Gastrocnemius medialis (tissue), 4 donors: Measurements from ENCODE around the gene CD52. TPM values are rescaled to one million over a fixed set of nuclear protein-coding genes. Genes with fewer than 3 reads are reported as not detected.

Source experiments
- ATAC-seq, 2 donors: fragments of 150-250 bp; one replicate each; pipeline ENCODE4 v1.9.1; 2016
- DNase-seq, 2 donors: peaks; one replicate each; pipeline ENCODE4 v3.0.0-alpha.2; 2019
- H3K27ac ChIP-seq, 4 donors: fragments of 200-600 bp; sonication (generic); 1 replicate in 1 of 4; 2 replicates in 3 of 4; pipeline ENCODE4 v1.5.1; 2016 to 2018; ENCODE audit warnings: mild to moderate bottlenecking in 2 of 4, moderate library complexity in 1 of 4
- H3K27me3 ChIP-seq, 3 donors: fragments of 200-600 bp; sonication (generic) in 2 of 3; 1 replicate in 1 of 3; 2 replicates in 2 of 3; pipeline versions ENCODE4 v1.5.1 to v1.6.0; 2016 to 2019; ENCODE audit warnings: mild to moderate bottlenecking in 1 of 3, moderate library complexity in 1 of 3
- H3K36me3 ChIP-seq, 2 donors: fragments of 200-600 bp; sonication (generic) in 1 of 2; one replicate each; pipeline ENCODE4 v1.5.1; 2017 to 2018
- H3K4me1 ChIP-seq, 2 donors: fragments of 200-600 bp; sonication (generic) in 1 of 2; one replicate each; pipeline ENCODE4 v1.5.1; 2016 to 2017; ENCODE audit warnings: mild to moderate bottlenecking in 2 of 2
- H3K4me3 ChIP-seq, 4 donors: fragments of 200-600 bp; sonication (generic) in 3 of 4; 1 replicate in 1 of 4; 2 replicates in 3 of 4; pipeline ENCODE4 v1.5.1; 2016 to 2019; ENCODE audit warnings: mild to moderate bottlenecking in 2 of 4
- H3K9me3 ChIP-seq, 3 donors: fragments of 200-600 bp; sonication (generic) in 2 of 3; 1 replicate in 1 of 3; 2 replicates in 2 of 3; pipeline ENCODE4 v1.5.1; 2016 to 2019
- POLR2A ChIP-seq, 2 donors: fragments of 450-650 bp; IDR thresholded peaks; one replicate each; pipeline ENCODE4 v1.6.1; 2017; ENCODE audit warnings: antibody characterized with exemption in 2 of 2, mild to moderate bottlenecking in 2 of 2, moderate library complexity in 2 of 2
- in situ Hi-C, 4 donors: fragments of 200-750 bp; cut with MboI; loops; one replicate each; pipeline versions ENCODE4 v1.15.0 to v1.8.0; 2017; ENCODE audit warnings: low sequenced_read_pairs in 4 of 4
- intact Hi-C: fragments of 100-400 bp; cut with DNase I; formaldehyde crosslinking; loops from one replicate; pipeline ENCODE4 v1.15.1; 2023; ENCODE audit warnings: low total_unique reads
- total RNA-seq, 4 donors: library from RNA; depleted of rRNA; stranded (reverse); fragments of >200 nt; gene quantifications; one replicate each; pipeline versions ENCODE4 v1.1.0 to v1.2.3, GENCODE V29; 2016
- TF ChIP-seq, protein P1 (sequence below), 5 experiments: fragments of 450-650 bp in 3 of 5; fragments of 200-600 bp in 2 of 5; sonication (generic) in 2 of 5; IDR thresholded peaks in 4 of 5; conservative IDR thresholded peaks in 1 of 5; 1 replicate in 4 of 5; 2 replicates in 1 of 5; pipeline ENCODE4 v1.5.1; 2016 to 2019; ENCODE audit warnings: antibody characterized with exemption in 5 of 5, mild to moderate bottlenecking in 3 of 5, moderate library complexity in 3 of 5

The CD52 gene
- total RNA-seq, 4 donors from 2014 or later: 1.4 to 2.8 TPM; not detected in 2

DNA sequence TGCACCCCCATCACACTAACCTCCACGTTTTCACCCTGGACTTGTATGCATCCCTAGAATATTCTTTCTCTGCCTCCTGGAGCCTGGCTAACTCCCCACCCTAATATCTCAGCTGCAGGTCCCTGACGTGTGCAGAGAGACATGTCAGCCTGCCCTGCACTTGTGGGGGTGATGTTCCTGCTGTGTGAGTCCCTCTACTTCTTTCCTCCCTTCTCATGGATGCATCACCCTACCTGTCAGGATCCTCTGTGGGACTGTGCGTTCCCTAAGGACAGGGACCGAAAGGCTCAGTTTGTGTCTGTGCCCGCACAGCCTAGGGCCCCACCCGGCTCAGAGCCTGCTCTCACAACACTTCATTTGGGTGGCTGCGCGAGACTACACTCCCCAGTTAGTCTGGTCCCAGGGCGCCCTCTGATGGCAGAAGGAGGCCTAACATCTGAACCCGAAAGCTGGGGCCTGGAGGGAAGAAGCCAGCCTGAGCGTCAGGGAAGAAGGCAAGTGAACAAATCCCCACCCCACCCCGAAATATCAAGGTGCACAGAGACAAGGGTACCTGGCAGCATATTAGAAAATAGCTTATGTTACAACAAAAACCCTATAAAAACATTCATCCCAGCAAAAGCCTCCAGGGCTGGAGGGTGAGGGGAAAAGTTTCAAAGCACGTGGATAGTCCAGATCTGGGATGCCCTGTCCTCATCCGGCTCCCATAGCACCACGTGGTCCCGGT lies 3.7 kb downstream of the CD52 start:
- TF ChIP-seq, protein P1, sequence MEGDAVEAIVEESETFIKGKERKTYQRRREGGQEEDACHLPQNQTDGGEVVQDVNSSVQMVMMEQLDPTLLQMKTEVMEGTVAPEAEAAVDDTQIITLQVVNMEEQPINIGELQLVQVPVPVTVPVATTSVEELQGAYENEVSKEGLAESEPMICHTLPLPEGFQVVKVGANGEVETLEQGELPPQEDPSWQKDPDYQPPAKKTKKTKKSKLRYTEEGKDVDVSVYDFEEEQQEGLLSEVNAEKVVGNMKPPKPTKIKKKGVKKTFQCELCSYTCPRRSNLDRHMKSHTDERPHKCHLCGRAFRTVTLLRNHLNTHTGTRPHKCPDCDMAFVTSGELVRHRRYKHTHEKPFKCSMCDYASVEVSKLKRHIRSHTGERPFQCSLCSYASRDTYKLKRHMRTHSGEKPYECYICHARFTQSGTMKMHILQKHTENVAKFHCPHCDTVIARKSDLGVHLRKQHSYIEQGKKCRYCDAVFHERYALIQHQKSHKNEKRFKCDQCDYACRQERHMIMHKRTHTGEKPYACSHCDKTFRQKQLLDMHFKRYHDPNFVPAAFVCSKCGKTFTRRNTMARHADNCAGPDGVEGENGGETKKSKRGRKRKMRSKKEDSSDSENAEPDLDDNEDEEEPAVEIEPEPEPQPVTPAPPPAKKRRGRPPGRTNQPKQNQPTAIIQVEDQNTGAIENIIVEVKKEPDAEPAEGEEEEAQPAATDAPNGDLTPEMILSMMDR (IDR thresholded peaks at IDR 0.05 in 4 of 5, conservative IDR thresholded peaks at IDR 0.05 in 1 of 5): peak; percentile 88 to 95 (median 91)
- TF ChIP-seq POLR2A (IDR thresholded peaks at IDR 0.05): no peak
- in situ Hi-C loops (loop anchor here in 3 of 4 donors (5.0 kb wide), 2 partner anchors 34 to 44 kb away; no protein-coding TSS in a partner anchor), intact Hi-C loops (loop anchor here (1.0 to 10.0 kb wide), 4 partner anchors 36 to 216 kb away; no protein-coding TSS in a partner anchor)
- Histone ChIP-seq H3K4me3 (no peak overlapping the region), H3K27me3 (no peaks in the 10 kb centered on the region), H3K27ac (no peak overlapping the region), H3K36me3 (no peaks in the 10 kb centered on the region), H3K4me1 (peaks cover 4 to 5% of the 10 kb centered on the region in 2 donors), H3K9me3 (no peaks in the 10 kb centered on the region)
- DNase-seq (peak; percentile 83 to 86), ATAC-seq (peak; percentile 85 to 92)

DNA sequence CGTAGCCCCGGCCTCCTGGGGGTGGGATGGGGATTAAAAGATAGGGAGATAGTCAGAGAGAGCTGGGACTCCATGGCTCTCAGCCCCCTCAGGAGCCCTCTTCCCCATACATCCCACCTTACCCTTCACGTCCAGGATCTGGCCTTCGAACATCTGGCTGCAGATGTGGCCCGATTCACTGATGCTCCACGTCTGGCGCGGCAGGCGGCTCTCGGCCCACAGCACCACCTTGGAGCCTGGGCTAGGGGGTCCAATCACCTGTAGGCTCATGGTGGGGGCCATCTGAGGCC lies 4.2 kb downstream of the CD52 start:
- H3K4me3 ChIP-seq: no peak overlapping the region
- no peaks in the 10 kb centered on the region for H3K36me3 ChIP-seq
- no peak for DNase-seq
- no peaks in the 10 kb centered on the region for H3K27me3 ChIP-seq
- peaks cover 4 to 5% of the 10 kb centered on the region in 2 donors for H3K4me1 ChIP-seq
- H3K9me3 ChIP-seq: no peaks in the 10 kb centered on the region
- H3K27ac ChIP-seq: no peak overlapping the region
- intact Hi-C loops (loop anchor here (10.0 kb wide), 1 partner anchor 117 kb away; no protein-coding TSS in a partner anchor), in situ Hi-C loops (loop anchor here in 3 of 4 donors (5.0 kb wide), 2 partner anchors 35 to 45 kb away; no protein-coding TSS in a partner anchor)
- TF ChIP-seq, protein P1 (IDR thresholded peaks at IDR 0.05 in 4 of 5, conservative IDR thresholded peaks at IDR 0.05 in 1 of 5): no peak
- TF ChIP-seq POLR2A (IDR thresholded peaks at IDR 0.05): no peak
- no peak for ATAC-seq

DNA sequence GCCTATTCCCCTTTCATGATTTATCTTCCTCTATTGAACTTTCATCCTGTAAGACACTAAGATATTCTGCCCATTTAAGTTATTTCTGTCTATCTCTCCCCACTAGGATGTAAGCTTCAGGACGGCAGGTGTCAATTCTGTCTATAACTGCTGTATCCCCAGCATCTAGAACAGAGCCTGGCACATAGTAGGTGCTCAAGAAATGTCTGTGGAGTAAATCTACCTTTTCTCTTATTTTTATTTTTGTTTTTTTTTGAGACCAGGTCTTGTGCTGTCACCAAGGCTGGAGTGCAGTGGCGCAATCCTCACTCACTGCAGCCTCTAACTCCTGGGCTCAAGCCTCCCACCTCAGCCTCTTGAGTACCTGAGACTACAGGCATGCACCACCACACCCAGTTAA lies 5.6 kb downstream of the CD52 start:
- Histone ChIP-seq H3K36me3 (no peaks in the 10 kb centered on the region), H3K27me3 (no peaks in the 10 kb centered on the region), H3K9me3 (no peaks in the 10 kb centered on the region), H3K27ac (no peak overlapping the region), H3K4me1 (peaks cover 4 to 5% of the 10 kb centered on the region in 2 donors), H3K4me3 (no peak overlapping the region)
- in situ Hi-C loops: loop anchor here in 3 of 4 donors (5.0 kb wide), 2 partner anchors 36 to 46 kb away; no protein-coding TSS in a partner anchor
- no peak for TF ChIP-seq POLR2A (IDR thresholded peaks at IDR 0.05)
- TF ChIP-seq, protein P1 (IDR thresholded peaks at IDR 0.05 in 4 of 5, conservative IDR thresholded peaks at IDR 0.05 in 1 of 5): no peak
- ATAC-seq (no peak), DNase-seq (no peak)
- intact Hi-C loops: loop anchor here (10.0 kb wide), 1 partner anchor 119 kb away; no protein-coding TSS in a partner anchor

DNA sequence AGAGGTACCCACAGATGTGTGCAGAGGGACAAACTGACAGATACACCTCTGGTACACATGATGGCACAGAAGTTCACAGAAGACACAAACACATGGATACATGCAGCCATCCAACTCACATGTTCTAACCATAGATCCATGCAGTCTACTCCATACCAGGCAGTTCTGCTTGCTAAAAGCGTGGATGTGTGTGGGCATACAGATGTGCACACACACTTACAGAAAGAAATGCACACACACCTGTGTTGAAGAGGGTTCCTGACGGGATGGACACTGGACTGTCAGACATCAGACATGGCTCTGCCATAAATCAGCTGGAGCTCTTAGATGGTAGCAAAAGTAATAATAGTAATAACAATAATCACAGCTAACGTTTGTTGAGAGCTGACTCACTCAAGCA lies 6.8 kb downstream of the CD52 start:
- peaks cover 4 to 5% of the 10 kb centered on the region in 2 donors for H3K4me1 ChIP-seq
- H3K27ac ChIP-seq: no peak overlapping the region
- intact Hi-C loops: loop anchor here (10.0 kb wide), 1 partner anchor 120 kb away; no protein-coding TSS in a partner anchor
- H3K9me3 ChIP-seq: no peaks in the 10 kb centered on the region
- no peak overlapping the region for H3K4me3 ChIP-seq
- ATAC-seq (no peak), DNase-seq (no peak)
- TF ChIP-seq, protein P1 (IDR thresholded peaks at IDR 0.05 in 4 of 5, conservative IDR thresholded peaks at IDR 0.05 in 1 of 5): no peak
- TF ChIP-seq POLR2A (IDR thresholded peaks at IDR 0.05): no peak
- H3K27me3 ChIP-seq: no peaks in the 10 kb centered on the region
- in situ Hi-C loops: loop anchor here in 3 of 4 donors (5.0 kb wide), 2 partner anchors 37 to 47 kb away; no protein-coding TSS in a partner anchor
- H3K36me3 ChIP-seq: no peaks in the 10 kb centered on the region
